Testis (tissue), 2 donors: Measurements from ENCODE around the gene CADM1.

Experiments
- CTCF ChIP-seq, 3 experiments: fragments of 450-650 bp in 2 of 3; fragments of 200-600 bp in 1 of 3; sonication (generic) in 1 of 3; IDR thresholded peaks; one replicate each; pipeline ENCODE4 v1.5.1; 2016 to 2019; ENCODE audit warnings: antibody characterized with exemption in 3 of 3, mild to moderate bottlenecking in 2 of 3, moderate library complexity in 1 of 3
- POLR2A ChIP-seq: fragments of 450-650 bp; IDR thresholded peaks from one replicate; pipeline ENCODE4 v1.6.1; 2017; ENCODE audit warnings: antibody characterized with exemption, mild to moderate bottlenecking, moderate library complexity

- no peak for TF ChIP-seq POLR2A
- TF ChIP-seq CTCF (IDR thresholded peaks at IDR 0.05) = no peak
These were observed 157.1 kb downstream of the CADM1 start for GRCh38 chr11:115347106-115347505.
